Myocyte (in vitro differentiated cells): Measurements from ENCODE around the gene LHFPL2. TPM values are rescaled to one million over a fixed set of nuclear protein-coding genes. Genes with fewer than 3 reads are reported as not detected.
"Not testable (repeated sequence)": the region's sequence is repeated elsewhere in the genome, so short reads cannot be mapped to it uniquely, and the experiment has no call there.

Experiments used
- DNase-seq: peaks from one replicate; pipeline ENCODE4 v3.0.0-alpha.2; 2012; ENCODE audit warnings: low read depth
- total RNA-seq: library from RNA; depleted of rRNA; stranded (reverse); fragments of >200 nt; gene quantifications from 2 replicates; pipeline ENCODE4 v1.2.3, GENCODE V29; 2014

LHFPL2 gene
- total RNA-seq, 1 donor from 2014 or later = 30.0 TPM

DNA sequence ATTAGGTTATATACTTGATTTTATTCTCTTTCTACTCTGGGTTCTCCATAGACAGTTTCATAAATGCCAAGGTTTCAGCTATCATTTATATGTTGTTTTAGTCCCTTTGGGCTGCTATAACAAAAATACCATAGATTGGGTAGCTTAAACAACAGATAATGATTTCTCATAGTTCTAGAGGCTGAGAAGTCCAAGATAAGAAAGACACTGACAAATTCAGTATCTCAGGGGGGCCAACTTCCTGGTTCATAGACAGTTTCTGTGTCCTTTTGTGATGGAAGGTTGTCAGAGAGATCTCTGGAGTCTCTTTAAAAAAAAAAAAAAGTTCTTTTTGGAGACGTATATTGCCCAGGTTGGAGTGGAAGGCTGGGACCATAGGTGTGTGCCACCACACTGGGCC is 174.8 kb downstream of the LHFPL2 start:
- DNase-seq = no peak

DNA sequence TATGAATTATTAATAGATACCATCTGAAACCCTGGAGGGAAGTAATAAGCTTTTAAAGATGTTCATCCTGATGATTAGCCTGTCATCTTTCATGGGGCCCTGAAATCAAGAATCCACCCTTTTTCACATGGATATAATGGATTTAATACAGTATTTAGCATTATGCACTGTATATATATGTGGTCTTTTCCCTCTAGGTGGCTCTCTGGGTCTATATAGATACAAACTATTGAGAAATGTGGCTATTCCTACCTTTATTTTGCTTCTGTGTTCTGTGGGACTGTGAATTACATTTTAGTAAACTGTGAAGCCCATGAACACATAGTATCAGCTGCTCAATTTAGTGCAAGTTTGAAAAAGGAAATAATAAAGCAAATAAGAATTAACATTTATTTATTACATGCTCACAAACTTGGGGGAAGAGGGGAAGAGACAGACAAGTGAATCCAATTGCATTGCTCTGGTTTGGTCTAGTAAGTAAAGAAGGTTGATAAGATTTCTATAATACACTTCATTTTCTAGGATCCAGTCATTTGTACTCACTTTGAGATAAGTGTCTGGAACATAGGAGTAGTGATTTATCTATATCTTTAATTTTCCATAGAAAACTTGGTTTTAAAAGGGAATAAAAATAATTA is 176.0 kb downstream of the LHFPL2 start:
- DNase-seq = no peak

DNA sequence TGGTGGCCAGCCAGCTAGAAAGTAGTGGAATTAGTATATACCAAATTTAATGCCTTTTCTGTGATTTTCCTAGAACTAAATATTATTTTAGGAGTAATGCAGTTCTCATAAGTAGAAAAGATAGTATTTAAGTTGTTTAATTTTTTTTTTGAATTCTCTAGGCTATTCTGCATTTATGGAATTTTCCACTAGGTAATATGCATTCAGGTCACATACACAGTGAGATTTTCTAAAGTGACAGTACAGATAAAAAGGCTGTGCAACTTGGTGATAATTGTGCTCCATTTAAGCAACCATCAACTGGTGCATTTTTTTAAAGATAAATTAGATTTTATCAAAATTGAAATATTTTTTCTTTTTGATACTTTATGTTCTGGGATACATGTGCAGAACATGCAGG is 176.7 kb downstream of the LHFPL2 start:
- no peak for DNase-seq

DNA sequence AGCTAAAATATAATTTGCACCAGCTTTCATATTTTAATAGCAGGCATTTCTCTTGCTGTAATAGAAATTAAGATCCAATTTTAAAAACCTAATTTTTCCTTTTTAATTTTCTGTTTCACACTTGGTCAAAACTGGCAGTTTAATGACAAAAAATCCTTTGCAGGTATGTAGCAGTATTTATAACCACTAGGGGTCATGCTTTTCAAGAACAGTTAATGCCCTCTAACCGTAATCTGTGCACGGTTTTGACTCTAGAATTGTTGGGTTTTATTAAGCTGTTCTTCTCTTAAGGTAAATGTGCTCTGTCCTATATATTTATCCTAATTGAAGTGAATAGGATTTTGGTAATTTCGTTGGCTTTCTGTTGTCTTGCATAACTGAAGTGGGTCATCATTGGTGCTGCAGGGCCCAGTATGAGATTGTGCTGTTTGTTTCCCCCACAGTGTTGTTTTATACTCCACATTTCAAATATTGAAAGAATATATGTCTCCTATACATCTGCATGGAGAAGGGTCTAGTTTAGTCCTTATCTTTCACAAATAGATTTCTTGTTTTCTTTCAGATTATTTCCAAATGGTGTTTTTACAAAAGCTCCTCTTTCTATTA is 180.7 kb downstream of the LHFPL2 start:
- DNase-seq = peak; percentile 55

DNA sequence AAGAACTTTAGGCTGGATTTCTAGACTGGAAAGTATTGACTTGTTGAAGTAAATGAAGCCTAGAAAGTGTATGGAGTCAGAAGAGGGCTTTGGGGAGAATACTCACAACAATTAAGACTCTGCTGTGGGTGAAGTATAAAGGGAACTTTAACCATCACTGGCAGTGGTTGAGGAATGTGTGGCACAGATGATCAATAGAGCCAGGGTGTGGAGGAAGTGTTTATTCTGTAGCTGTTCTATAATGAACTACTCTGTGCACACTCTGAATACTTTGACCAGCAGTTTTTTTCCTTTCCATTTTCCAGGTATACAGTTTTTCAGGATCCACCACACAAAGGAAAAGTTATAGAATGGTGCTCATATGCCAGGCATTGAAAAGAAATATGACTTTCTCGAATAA is 181.4 kb downstream of the LHFPL2 start:
- DNase-seq = no peak

DNA sequence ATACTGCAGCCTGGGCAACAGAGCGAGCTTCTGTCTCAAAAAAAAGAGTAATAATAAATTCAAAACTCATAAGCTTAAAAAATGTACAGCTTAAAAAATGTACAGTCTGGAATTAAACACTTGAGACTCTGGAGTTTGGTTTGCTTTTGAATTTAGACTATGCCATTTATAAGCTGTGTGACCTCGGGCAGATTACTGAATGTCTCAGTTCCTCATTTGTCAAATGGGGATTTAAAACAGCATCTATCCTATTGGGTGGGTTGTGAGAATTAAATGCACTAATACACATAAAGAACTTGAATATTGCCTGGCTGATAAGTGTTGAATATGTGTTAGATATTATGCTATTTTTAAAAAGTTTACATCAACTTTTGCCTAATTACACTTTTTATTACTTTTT is 189.7 kb downstream of the LHFPL2 start:
- DNase-seq = no peak

DNA sequence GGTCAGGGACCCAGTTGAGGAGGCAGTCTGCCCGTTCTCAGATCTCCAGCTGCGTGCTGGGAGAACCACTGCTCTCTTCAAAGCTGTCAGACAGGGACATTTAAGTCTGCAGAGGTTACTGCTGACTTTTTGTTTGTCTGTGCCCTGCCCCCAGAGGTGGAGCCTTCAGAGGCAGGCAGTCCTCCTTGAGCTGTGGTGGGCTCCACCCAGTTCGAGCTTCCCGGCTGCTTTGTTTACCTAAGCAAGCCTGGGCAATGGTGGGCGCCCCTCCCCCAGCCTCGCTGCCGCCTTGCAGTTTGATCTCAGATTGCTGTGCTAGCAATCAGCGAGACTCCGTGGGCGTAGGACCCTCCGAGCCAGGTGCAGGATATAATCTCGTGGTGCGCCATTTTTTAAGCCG is 191.1 kb downstream of the LHFPL2 start:
- not testable (repeated sequence) for DNase-seq

DNA sequence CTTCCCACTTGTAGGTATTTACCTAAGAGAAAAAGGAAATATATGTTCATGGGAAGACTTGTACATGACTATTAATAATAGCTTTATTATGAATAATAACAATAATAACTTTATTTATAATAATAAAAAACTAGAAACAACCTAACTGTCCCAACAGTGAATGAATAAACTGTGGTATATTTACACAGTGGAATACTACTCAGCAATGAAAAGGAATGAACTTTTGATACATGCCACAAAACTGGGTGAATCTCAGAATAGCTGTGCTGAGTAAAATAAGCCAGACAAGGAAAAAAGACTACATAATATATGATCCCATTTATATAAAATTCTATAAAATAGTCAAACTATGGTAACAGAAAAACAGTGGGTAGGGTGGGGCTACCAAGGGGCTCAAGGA is 199.5 kb downstream of the LHFPL2 start:
- no peak for DNase-seq

DNA sequence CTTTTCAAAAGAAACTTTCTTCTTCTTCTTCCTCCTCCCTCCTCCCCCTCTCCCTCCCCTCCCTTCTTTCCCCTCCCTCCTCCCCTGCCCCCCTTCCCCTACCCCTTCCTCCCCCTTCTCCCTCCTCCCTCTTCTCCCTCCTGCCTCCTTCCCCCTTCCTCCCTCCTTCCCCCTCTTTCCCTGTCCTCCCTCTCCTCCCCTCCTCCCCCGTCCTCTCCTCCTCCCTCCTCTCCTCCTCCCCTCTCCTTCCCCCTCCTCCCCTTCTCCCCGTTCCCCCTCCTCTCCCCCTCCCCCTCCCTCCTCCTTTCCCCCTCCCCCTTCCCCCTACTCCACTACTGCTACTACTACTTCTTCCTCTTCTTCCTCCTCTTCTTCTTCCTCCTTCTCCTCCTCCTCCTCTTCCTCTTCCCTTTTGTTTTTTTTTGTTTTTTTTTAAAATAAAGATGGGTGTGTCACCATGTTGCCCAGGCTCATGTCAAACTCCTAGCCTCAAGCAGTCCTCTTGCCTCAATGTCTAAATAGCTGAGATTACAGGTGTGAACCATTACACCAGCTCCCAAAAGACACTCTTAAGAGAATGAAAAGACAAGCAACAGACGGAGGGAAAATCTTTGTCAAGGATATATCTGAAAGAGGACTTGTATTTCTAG is 200.7 kb downstream of the LHFPL2 start:
- no peak for DNase-seq
